Measurements from ENCODE around the gene ZNF827. TPM values are rescaled to one million over a fixed set of nuclear protein-coding genes. Genes with fewer than 3 reads are reported as not detected.

ZNF827 gene
- total and polyA plus RNA-seq, 2 of the 8 experiments (the other 6 are each of a cell fraction or from before 2014, with no cell fraction given), result 25.3 to 26.2 TPM

DNA sequence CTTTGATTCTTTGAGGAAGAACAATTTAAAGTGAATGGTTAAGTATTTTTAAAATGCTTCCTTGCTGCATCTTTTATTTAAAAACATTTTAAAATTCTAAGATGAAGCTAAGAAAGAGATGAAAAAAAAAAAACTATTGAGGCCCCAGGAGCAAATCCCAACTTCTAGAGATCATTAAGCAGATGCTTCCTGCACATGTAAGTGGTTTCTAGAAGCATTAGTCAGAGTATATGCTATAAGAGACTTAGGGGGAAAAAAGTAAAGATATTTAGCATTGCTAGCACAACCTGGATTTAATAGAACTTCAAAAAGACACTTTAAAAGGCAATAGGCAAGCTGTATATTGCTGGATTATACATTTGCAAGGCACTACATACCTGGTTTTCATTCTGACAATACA lies 64.7 kb downstream of the ZNF827 start (continued):
- TF ChIP-seq, protein P1, sequence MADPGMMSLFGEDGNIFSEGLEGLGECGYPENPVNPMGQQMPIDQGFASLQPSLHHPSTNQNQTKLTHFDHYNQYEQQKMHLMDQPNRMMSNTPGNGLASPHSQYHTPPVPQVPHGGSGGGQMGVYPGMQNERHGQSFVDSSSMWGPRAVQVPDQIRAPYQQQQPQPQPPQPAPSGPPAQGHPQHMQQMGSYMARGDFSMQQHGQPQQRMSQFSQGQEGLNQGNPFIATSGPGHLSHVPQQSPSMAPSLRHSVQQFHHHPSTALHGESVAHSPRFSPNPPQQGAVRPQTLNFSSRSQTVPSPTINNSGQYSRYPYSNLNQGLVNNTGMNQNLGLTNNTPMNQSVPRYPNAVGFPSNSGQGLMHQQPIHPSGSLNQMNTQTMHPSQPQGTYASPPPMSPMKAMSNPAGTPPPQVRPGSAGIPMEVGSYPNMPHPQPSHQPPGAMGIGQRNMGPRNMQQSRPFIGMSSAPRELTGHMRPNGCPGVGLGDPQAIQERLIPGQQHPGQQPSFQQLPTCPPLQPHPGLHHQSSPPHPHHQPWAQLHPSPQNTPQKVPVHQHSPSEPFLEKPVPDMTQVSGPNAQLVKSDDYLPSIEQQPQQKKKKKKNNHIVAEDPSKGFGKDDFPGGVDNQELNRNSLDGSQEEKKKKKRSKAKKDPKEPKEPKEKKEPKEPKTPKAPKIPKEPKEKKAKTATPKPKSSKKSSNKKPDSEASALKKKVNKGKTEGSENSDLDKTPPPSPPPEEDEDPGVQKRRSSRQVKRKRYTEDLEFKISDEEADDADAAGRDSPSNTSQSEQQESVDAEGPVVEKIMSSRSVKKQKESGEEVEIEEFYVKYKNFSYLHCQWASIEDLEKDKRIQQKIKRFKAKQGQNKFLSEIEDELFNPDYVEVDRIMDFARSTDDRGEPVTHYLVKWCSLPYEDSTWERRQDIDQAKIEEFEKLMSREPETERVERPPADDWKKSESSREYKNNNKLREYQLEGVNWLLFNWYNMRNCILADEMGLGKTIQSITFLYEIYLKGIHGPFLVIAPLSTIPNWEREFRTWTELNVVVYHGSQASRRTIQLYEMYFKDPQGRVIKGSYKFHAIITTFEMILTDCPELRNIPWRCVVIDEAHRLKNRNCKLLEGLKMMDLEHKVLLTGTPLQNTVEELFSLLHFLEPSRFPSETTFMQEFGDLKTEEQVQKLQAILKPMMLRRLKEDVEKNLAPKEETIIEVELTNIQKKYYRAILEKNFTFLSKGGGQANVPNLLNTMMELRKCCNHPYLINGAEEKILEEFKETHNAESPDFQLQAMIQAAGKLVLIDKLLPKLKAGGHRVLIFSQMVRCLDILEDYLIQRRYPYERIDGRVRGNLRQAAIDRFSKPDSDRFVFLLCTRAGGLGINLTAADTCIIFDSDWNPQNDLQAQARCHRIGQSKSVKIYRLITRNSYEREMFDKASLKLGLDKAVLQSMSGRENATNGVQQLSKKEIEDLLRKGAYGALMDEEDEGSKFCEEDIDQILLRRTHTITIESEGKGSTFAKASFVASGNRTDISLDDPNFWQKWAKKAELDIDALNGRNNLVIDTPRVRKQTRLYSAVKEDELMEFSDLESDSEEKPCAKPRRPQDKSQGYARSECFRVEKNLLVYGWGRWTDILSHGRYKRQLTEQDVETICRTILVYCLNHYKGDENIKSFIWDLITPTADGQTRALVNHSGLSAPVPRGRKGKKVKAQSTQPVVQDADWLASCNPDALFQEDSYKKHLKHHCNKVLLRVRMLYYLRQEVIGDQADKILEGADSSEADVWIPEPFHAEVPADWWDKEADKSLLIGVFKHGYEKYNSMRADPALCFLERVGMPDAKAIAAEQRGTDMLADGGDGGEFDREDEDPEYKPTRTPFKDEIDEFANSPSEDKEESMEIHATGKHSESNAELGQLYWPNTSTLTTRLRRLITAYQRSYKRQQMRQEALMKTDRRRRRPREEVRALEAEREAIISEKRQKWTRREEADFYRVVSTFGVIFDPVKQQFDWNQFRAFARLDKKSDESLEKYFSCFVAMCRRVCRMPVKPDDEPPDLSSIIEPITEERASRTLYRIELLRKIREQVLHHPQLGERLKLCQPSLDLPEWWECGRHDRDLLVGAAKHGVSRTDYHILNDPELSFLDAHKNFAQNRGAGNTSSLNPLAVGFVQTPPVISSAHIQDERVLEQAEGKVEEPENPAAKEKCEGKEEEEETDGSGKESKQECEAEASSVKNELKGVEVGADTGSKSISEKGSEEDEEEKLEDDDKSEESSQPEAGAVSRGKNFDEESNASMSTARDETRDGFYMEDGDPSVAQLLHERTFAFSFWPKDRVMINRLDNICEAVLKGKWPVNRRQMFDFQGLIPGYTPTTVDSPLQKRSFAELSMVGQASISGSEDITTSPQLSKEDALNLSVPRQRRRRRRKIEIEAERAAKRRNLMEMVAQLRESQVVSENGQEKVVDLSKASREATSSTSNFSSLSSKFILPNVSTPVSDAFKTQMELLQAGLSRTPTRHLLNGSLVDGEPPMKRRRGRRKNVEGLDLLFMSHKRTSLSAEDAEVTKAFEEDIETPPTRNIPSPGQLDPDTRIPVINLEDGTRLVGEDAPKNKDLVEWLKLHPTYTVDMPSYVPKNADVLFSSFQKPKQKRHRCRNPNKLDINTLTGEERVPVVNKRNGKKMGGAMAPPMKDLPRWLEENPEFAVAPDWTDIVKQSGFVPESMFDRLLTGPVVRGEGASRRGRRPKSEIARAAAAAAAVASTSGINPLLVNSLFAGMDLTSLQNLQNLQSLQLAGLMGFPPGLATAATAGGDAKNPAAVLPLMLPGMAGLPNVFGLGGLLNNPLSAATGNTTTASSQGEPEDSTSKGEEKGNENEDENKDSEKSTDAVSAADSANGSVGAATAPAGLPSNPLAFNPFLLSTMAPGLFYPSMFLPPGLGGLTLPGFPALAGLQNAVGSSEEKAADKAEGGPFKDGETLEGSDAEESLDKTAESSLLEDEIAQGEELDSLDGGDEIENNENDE (IDR thresholded peaks at IDR 0.05; ENCODE audit: insufficient replicate concordance, low read length), result no peak
- TF ChIP-seq SAP30 (IDR thresholded peaks at IDR 0.05; ENCODE audit: insufficient read depth, insufficient replicate concordance, low read length) (no peak), TAF7 (optimal IDR thresholded peaks at IDR 0.05; ENCODE audit: borderline replicate concordance, low read depth, low read length) (no peak), SP1 (IDR thresholded peaks at IDR 0.05; ENCODE audit: low read depth, low read length) (no peak), FOSL1 (IDR thresholded peaks at IDR 0.05; ENCODE audit: insufficient read depth, low read depth, low read length) (no peak), NRF1 (IDR thresholded peaks at IDR 0.05; ENCODE audit: low read depth, low read length) (no peak), BRCA1 (IDR thresholded peaks at IDR 0.05; ENCODE audit: low read depth, low read length) (no peak), TBP (IDR thresholded peaks at IDR 0.05; ENCODE audit: low read depth, low read length) (no peak), SIX5 (IDR thresholded peaks at IDR 0.05; ENCODE audit: low read depth, low read length) (no peak), RBBP5 (IDR thresholded peaks at IDR 0.05; ENCODE audit: borderline replicate concordance, low read depth, low read length) (no peak), JUN (IDR thresholded peaks at IDR 0.05; ENCODE audit: low read depth, low read length) (no peak), TEAD4 (IDR thresholded peaks at IDR 0.05; ENCODE audit: low read depth, low read length) (no peak)

All from H1 (cell line).